Colonic mucosa (tissue), 4 donors: ENCODE data around the gene KIF15. TPM values are rescaled to one million over a fixed set of nuclear protein-coding genes. Genes with fewer than 3 reads are reported as not detected.

Experiments used
- DNase-seq: peaks from one replicate; pipeline ENCODE4 v3.0.0-alpha.2; 2020
- H3K27ac ChIP-seq: fragments of 200-600 bp; one replicate; pipeline ENCODE4 v1.8.0; 2021
- H3K27me3 ChIP-seq: fragments of 200-600 bp; one replicate; pipeline ENCODE4 v1.8.0; 2021
- H3K36me3 ChIP-seq: fragments of 200-600 bp; one replicate; pipeline ENCODE4 v1.8.0; 2021
- H3K4me1 ChIP-seq: fragments of 200-600 bp; one replicate; pipeline ENCODE4 v1.8.0; 2021; ENCODE audit warnings: mild to moderate bottlenecking
- H3K4me3 ChIP-seq: fragments of 200-600 bp; one replicate; pipeline ENCODE4 v1.8.0; 2021
- H3K9ac ChIP-seq, 2 donors: one replicate each; pipeline ENCODE4 v1.7.0; 2013; ENCODE audit warnings: control low read depth in 2 of 2, low read depth in 2 of 2, low read length in 2 of 2
- H3K9me3 ChIP-seq: fragments of 200-600 bp; one replicate; pipeline ENCODE4 v1.8.0; 2021
- intact Hi-C: fragments of 100-400 bp; cut with DNase I; formaldehyde crosslinking; loops from one replicate; pipeline ENCODE4 v1.14.1; 2022
- total RNA-seq, 2 donors: library from RNA; stranded (reverse); fragmentation: NEBNext Ultra II Directional in 1 of 2; extraction: Animal tissue kit (Norgen Biotek cat#: 25700) in 1 of 2; gene quantifications; one replicate each; pipeline ENCODE4 v1.2.1, GENCODE V29; 2021
- TF ChIP-seq, protein P1 (sequence below): fragments of 200-600 bp; IDR thresholded peaks from one replicate; pipeline ENCODE4 v1.8.0; 2022; ENCODE audit warnings: antibody characterized with exemption, mild to moderate bottlenecking
- donor health status: healthy.
- donor health status: DM: no; HTN: no; CAD: no.
- donor health status: DM: no; HTN: no; CAD: no.

KIF15 gene
- total RNA-seq, 2 donors from 2014 or later, result 5.9 to 21.3 TPM

DNA sequence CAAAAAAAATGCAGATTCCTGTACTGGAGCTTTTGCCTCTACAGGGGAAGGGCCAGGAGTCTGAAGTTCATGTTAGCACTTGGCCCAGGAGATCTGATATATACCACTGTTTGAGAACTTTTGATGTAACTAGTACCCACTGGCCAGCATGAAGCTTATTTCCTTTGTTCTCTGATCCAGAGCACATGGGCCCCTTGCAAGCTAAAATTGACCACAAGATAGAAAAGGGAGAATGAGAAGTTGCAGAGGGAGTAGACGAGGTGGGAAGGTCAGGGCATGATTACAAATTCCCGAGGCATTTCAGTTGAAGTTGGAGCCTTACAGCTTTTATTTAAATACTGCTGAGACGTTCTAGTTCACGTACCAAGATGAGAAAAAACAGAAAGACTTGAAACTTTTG lies 141.0 kb downstream of the KIF15 start:
- intact Hi-C loops, result no loop called here
- TF ChIP-seq, protein P1, sequence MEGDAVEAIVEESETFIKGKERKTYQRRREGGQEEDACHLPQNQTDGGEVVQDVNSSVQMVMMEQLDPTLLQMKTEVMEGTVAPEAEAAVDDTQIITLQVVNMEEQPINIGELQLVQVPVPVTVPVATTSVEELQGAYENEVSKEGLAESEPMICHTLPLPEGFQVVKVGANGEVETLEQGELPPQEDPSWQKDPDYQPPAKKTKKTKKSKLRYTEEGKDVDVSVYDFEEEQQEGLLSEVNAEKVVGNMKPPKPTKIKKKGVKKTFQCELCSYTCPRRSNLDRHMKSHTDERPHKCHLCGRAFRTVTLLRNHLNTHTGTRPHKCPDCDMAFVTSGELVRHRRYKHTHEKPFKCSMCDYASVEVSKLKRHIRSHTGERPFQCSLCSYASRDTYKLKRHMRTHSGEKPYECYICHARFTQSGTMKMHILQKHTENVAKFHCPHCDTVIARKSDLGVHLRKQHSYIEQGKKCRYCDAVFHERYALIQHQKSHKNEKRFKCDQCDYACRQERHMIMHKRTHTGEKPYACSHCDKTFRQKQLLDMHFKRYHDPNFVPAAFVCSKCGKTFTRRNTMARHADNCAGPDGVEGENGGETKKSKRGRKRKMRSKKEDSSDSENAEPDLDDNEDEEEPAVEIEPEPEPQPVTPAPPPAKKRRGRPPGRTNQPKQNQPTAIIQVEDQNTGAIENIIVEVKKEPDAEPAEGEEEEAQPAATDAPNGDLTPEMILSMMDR, result no peak
- Histone ChIP-seq H3K27ac (no peak overlapping the region), H3K27me3 (no peaks in the 10 kb centered on the region), H3K36me3 (no peaks in the 10 kb centered on the region), H3K4me1 (no peaks in the 10 kb centered on the region), H3K9ac (no peak overlapping the region), H3K9me3 (no peaks in the 10 kb centered on the region), H3K4me3 (no peak overlapping the region)
- no peak for DNase-seq

Other genes with a start within 250 kb of the KIF15 start
- gene ZKSCAN7, start 206.6 kb upstream of the KIF15 start, total RNA-seq, result 1 to 10 TPM; 1.2 to 2.8 TPM
- under 1 TPM; 0.57 to 0.72 TPM for gene ZNF660, start 176.8 kb upstream of the KIF15 start, total RNA-seq
- 10 to 100 TPM; 10.5 to 13.5 TPM for gene ZNF197, start 136.8 kb upstream of the KIF15 start, total RNA-seq
- 1 to 10 TPM; 6.6 to 7.4 TPM for gene ZNF35, start 113.1 kb upstream of the KIF15 start, total RNA-seq
- gene ZNF502, start 49.1 kb upstream of the KIF15 start, total RNA-seq, result 1 to 10 TPM; 3.3 to 3.5 TPM
- 1 to 10 TPM; 3.0 TPM for gene ZNF501, start 32.2 kb upstream of the KIF15 start, total RNA-seq
- gene KIAA1143, start 175 bp upstream of the KIF15 start, total RNA-seq, result 10 to 100 TPM; 15.8 to 24.3 TPM
- gene TMEM42, start 100.1 kb downstream of the KIF15 start, total RNA-seq, result 1 to 10 TPM; 7.3 to 10.0 TPM
- gene TGM4, start 112.8 kb downstream of the KIF15 start, total RNA-seq, result not detected
- gene ZDHHC3, start 214.4 kb downstream of the KIF15 start, total RNA-seq, result 100 to 1,000 TPM; 152 to 162 TPM
- gene EXOSC7, start 214.4 kb downstream of the KIF15 start, total RNA-seq, result 10 to 100 TPM; 24.9 to 35.6 TPM